GM19455 (cell line): ENCODE data around the gene SIRT2.
"Not testable (repeated sequence)": the region's sequence is repeated elsewhere in the genome, so short reads cannot be mapped to it uniquely, and the experiment has no call there.

Experiments
- ATAC-seq: cut with Tn5 transposase; IDR thresholded peaks from one replicate; pipeline ENCODE4 v1.9.1; 2021; ENCODE audit not compliant: unreplicated experiment

Gene SIRT2

DNA sequence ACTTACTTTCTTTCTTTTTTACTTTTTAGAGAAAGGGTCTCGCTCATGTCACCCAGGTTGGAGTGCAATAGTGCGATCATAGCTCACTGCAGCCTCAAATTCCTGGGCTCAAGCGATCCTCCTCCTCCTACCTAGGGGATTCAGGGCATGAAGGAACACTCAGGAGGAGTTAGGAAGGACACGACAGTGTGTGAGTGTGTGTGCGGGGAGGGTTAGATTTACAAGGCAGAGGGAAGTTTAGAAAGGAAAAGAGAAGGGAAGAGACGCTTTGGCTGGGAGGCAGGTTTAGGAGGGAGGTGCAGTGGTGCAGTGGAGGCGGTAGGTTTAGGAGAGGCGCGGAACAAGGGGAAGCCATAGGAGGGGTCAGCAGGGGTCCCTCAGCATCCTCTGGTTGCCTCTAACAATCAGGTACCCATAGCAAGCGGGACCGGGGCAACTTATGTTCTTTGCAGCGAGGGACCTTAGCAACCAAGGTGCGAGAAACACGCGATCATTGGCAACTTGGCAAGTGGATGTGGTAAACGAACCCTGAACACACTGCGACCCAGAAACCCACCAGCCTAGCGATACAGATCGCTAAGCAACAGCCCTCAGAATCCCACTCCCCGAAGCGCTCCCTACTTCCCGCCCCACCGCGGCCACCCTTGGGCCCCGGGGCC lies 501 bp downstream of the SIRT2 start:
- no peak for ATAC-seq

GRCh38 chr19:38894968-38895367 lies 4.5 kb downstream of the SIRT2 start:
- ATAC-seq, result no peak

- ATAC-seq, result no peak
Observed at GRCh38 chr19:38893341-38893771, 6.1 kb downstream of the SIRT2 start.

DNA sequence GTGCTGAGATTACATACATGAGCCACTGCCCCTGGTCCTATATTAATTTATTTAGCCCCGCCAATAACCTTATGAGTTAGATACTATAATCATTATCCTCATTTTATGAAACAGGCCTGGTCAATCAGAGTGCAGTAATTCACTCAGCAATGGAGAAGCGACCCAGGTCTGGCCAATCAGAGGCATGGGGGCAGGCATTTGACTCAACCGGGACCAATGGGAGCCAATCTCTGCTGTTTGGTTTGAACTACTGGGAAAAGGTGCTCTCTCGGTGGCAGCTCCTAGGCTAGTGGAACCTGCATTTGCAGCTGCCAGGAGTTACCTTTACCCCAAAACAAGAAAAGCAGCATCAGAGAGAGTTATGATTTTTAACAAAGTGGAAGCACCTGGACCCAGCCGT lies 6.6 kb downstream of the SIRT2 start:
- ATAC-seq, result no peak

DNA sequence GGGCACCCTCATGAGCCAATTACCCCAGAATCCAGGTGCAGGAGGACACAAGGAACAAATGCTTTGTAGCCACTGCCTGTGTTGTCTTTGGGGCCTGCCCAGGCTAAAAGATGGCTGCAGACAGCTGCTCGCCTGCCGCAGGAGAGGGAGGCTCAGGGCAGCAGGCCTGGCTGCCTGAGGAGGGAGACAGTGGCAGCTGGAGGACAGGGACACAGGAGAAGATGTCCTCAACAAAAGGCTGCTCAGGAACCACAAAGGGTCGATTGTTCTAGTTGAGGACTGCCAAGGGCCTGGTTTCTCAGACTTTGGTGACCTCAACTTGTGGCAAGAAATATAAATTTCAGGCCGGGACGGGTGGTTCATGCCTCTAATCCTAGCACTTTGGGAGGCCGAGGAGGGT lies 7.6 kb downstream of the SIRT2 start:
- ATAC-seq, result no peak

DNA sequence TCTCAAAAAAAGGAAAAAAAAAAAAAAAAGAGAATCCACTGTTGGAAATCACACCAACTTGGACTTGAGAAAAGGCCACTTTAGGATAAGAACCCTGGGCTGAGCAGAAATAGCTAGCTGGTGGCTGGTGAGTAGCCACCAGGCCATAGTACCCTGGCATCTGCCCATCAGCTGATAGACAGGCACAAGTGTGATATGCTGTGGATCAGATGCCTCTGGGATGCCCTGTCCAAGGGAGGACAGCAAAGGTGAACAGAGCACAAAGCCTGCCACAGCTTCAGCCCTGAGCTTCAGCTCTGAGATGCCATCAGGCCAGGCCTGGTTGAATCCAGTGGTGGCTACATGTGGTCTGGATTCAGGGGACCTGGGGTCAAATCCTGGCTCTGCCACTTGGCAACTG lies 8.7 kb downstream of the SIRT2 start:
- no peak for ATAC-seq

DNA sequence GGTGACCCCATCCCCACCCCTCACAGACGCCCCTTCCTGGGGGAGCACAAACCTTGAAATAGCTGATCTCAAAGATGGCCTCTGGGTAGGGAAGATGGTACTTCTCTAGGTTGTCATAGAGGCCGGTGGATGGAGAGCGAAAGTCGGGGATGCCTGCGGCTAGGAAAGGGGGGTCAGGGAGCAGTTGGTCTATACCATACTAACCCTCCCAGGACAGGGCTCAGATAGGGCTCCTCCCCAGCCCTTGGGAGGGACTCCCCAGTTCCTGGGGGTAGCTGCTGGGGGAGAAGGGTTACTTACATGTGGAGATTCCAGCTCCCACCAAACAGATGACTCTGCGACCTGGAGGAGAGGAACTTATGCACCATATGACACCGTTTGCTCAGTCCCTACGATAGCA lies 9.6 kb downstream of the SIRT2 start:
- no peak for ATAC-seq

- ATAC-seq, result no peak
Observed at GRCh38 chr19:38888876-38889275, 10.5 kb downstream of the SIRT2 start.

DNA sequence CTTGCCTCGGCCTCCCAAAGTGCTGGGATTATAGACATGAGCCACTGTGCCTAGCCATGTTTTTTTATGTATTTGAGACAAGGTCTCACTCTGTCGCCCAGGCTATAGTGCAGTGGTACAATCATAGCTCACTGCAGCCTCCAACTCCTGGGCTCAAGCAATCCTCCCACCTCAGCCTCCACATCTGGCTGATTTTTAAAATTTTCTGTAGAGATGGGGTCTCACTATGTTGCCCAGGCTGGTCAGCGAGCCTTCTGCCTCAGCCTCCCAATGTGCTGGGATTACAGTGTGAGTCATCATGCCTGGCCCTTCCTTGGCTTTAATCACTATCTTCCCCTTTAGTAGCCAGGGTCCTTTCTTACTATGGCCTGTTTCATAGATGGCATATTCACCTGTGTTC lies 14.7 kb downstream of the SIRT2 start:
- ATAC-seq, result not testable (repeated sequence)

DNA sequence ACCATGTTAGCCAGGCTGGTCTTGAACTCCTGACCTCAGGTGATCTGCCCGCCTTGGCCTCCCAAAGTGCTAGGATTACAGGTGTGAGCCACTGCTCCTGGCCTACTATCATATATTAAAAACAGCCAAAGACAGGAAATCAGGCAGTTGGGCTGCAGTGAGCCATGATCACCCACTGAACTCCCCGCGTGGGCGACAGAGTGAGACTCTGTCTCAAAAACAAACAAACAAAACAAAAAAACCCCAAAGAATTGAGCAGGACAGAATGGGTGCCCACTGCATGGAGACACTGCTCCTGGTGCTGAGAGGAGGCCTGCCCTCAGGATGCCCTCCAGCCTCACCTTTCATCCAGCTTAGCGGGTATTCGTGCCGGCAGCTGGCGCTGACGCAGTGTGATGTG lies 16.1 kb downstream of the SIRT2 start:
- no peak for ATAC-seq

DNA sequence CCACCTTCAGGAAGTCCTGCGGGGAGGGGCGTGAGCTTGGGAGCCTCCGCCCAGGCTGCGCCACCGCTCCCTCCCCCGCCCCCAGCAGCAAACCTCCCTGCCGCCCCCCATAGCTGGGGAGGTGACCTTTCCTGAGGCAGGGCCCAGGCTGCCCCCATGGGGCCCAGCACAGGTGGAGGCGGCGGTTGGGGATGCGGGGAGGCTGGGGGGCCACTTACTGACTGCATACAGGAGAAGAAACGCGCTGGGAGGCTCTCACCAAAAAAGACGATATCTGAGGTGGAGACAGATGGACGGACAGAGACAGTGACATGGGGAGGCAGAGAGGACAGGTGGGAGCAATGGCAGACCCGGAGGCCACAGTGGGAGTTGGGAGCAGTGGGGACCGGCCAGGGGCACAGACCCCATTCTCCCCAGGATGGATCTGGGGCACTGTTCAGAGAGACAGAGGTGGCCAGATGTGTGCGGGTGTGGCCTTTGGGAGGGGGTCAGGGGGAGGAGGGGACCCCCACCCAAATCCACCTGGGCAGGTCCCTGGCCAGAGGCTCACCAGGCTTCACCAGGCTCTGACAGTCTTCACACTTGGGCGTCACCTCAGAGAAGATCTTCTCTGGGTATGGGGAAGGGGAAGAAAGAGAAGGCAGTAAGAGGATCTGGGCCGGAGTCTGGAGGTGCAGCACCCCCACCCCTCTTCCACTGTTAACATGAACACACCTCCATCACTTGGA lies 18.4 kb downstream of the SIRT2 start:
- ATAC-seq, result no peak

GRCh38 chr19:38880076-38880881 lies 19.1 kb downstream of the SIRT2 start:
- ATAC-seq, result no peak

DNA sequence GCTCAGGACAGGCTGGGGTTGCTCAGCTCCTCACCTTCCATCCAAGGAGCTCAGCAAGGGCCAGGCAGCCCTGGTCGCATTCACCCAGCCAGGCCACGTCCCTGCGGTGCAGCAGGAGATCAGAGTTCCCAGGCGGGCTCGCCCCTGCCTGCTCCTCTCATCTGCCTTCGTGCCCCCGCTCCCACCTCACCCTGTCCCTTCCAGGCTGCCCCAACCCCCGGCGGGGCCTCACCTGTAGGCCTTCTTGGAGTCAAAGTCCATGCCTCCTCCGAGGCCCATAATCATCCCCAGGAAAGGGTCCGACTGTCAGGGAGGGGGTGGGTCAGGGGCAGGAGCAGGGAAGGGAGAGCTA lies 20.0 kb downstream of the SIRT2 start:
- ATAC-seq, result no peak

DNA sequence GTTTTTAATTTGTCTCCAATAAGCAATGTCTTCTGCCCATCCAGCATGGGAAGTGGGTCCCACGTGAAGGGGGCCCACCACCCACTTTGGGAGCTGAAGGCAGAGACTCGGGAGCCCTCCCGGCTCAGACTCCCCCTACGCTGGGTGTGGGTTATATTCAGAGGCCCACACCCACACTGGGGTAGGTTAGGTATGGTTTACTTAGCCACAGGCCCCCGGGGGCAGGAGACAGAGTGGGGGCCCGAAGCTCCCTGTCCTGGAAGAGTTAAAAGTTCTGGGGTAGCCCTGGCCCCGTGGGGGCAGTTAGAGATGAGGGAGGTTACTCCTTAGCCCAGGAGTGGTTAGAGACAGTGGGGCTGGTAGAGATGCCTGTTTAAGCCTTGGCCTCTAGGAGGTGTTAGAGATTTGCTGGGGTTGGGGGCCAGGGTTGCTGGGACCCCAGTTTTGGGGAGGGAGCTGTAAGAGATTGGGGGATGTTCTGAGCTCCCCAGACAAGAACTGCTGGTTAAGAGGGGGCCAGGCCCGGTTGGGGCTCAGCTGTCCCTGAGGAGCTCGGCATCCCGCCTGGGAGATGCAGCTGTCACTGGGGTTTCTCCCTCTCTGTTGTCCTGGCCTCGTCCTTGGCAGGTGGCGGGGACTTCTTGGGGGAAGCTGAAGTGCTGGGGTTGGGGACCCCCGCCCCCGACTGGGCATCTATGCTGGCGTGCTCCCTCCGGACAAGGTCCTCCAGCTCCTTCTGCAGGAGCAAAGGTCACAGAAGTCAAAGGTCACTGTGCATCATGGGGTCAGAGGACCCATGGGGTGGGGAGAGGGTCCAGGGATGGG lies 20.6 kb downstream of the SIRT2 start:
- no peak for ATAC-seq

- ATAC-seq, result no peak
Observed at GRCh38 chr19:38877781-38878574, 21.4 kb downstream of the SIRT2 start, which contains the start of gene RINL. Gene RINL, minus strand, starts transcription at chr19:38878275. Its CDS starts 1,533 bp downstream, at chr19:38876742.

DNA sequence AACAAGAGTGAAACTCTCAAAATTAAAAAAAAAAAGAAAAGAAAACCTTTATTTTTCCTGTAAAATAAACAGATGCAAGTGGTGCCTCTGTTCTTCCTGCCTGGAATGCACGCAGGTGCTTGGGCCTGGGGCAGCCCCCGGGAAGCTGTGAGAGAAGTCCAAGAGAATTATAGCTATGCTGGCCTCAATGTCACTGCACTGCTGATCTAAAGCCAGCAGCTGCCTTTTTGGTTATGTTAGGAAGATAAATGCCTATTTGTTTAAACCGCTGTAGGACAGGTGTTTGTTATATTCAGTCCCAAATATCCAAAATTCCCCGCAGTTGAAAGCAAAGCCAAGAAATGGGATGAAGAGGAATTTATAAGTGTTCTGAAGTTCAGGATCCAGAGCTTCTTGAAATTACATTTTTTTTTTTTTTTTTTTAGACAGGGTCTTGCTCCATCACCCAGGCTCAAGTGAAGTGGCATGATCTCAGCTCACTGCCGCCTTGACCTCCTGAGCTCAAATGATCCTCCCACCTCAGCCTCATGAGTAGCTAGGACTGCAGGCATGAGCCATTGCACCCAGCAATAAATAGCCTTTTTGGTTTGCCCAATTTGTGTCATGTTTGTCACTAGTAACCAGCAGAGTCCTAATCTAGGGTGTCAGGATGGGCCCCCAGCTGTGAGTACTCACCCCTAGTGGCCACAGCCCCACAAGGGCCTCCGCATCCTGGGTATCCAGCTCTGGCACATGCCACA lies 23.6 kb downstream of the SIRT2 start:
- no peak for ATAC-seq

- ATAC-seq, result not testable (repeated sequence)
Observed at GRCh38 chr19:38873400-38873799, 26.0 kb downstream of the SIRT2 start.

DNA sequence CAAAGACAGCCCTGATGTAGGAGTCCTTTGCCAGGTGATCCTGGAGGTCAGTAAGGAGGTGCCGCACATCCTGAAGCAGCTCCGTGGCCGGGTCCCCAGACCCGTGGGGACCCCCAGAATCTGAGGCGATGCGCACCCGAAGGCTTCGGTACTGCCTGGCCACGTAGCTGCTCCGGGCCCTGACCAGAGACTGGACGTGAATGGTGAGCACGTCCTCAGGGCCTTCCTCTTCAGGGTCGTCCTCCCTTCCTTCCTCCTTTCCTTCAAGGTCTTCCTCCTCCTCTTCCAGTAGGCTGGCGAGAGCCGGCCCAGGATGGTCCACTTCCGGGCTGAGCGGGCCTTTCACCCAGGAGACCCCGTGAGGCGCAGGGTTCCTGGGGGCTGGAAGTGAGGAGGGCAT lies 28.8 kb downstream of the SIRT2 start:
- no peak for ATAC-seq

DNA sequence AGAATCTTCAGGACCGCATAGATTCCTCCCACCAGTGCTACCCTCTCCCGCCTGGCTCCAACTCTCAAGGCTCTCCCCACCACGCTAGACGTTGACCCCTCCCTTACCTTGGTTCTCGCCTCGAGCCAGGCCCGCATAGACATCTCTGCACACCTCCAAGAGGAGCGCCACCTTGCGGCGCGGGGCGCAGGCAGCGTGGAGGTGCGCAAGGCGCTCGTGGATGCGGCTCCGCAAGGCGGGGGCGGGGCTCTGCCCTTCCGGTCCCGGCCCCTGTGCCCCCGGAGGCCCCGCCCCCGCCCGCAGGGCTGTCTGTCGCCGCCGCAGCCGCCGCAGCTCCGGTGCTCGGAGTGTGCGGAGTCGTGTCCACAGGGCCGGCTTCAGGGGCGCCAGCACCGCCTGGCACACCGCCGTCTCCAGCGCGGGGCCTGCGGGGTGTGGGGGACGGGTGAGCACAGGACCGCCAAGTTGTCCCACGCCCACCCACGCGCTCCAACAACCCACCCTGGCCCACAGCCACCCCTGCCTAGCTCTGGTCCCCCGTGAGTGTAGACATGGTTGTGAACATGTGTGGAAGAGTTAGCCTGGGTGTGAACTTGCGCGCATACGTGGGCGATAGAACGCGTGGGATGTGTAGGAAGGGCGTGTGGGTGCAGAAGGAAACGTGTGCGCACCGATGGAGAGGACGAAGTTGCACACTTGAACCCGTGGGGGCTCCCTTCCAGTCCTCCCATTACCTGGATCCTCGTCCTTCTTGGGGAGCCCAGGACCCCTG lies 29.4 kb downstream of the SIRT2 start:
- peak; percentile 72 for ATAC-seq
